NT2/D1 (cell line): ENCODE data around the gene TLL2.

Source experiments
- SUZ12 ChIP-seq: IDR thresholded peaks from 2 replicates; pipeline ENCODE4 v1.6.1; 2011; ENCODE audit not compliant: insufficient read length, insufficient read depth; ENCODE audit errors: extremely low read depth
- YY1 ChIP-seq: IDR thresholded peaks from 2 replicates; pipeline ENCODE4 v1.6.1; 2011; ENCODE audit not compliant: insufficient read length, insufficient read depth
- ZNF274 ChIP-seq: IDR thresholded peaks from 2 replicates; pipeline ENCODE4 v1.6.1; 2011; ENCODE audit warnings: mild to moderate bottlenecking, low read depth, low read length

- TF ChIP-seq SUZ12 (no peak), YY1 (no peak), ZNF274 (no peak)
These were observed 178.9 kb downstream of the TLL2 start for GRCh38 chr10:96334616-96335526.
